Loucy (cell line): Measurements from ENCODE around the gene LMF1.

Experiments used
- H2AFZ ChIP-seq: fragments of 200-600 bp; sonication (generic); 2 replicates; pipeline ENCODE4 v1.6.0; 2016; ENCODE audit warnings: antibody characterized with exemption, mild to moderate bottlenecking, low read length, moderate library complexity
- H3F3A ChIP-seq: fragments of 200-600 bp; 2 replicates; pipeline ENCODE4 v1.6.0; 2016; ENCODE audit warnings: antibody characterized with exemption, low read depth, mild to moderate bottlenecking
- H3K27me3 ChIP-seq: fragments of 200-600 bp; sonication (generic); 2 replicates; pipeline ENCODE4 v1.6.1; 2014; ENCODE audit warnings: low read length, mild to moderate bottlenecking; ENCODE audit not compliant: insufficient read depth, poor library complexity, severe bottlenecking
- H3K36me3 ChIP-seq: fragments of 200-600 bp; sonication (generic); 2 replicates; pipeline ENCODE4 v1.6.1; 2016; ENCODE audit warnings: low read length; ENCODE audit not compliant: insufficient read depth
- H3K4me1 ChIP-seq: fragments of 200-600 bp; sonication (generic); 2 replicates; pipeline ENCODE4 v1.5.1; 2014; ENCODE audit warnings: low read length, mild to moderate bottlenecking; ENCODE audit not compliant: insufficient read depth, poor library complexity, severe bottlenecking
- H3K4me2 ChIP-seq: fragments of 200-600 bp; sonication (generic); 2 replicates; pipeline ENCODE4 v1.6.0; 2014; ENCODE audit warnings: antibody characterized with exemption, low read length, low read depth, mild to moderate bottlenecking; ENCODE audit not compliant: poor library complexity, severe bottlenecking
- H3K4me3 ChIP-seq: fragments of 200-600 bp; sonication (generic); 2 replicates; pipeline ENCODE4 v1.5.1; 2014; ENCODE audit warnings: low read length, mild to moderate bottlenecking, mixed read lengths; ENCODE audit not compliant: poor library complexity, severe bottlenecking
- H3K79me2 ChIP-seq: fragments of 200-600 bp; sonication (generic); 2 replicates; pipeline ENCODE4 v1.6.1; 2014; ENCODE audit warnings: low read length; ENCODE audit not compliant: insufficient read depth
- H3K9ac ChIP-seq: fragments of 200-600 bp; sonication (generic); 2 replicates; pipeline ENCODE4 v1.6.0; 2014; ENCODE audit warnings: mild to moderate bottlenecking, low read depth, low read length, moderate library complexity; ENCODE audit not compliant: poor library complexity, severe bottlenecking
- H3K9me2 ChIP-seq: fragments of 200-600 bp; sonication (generic); replicated peaks from 2 replicates; pipeline ENCODE4 v1.6.1; 2016; ENCODE audit warnings: low read depth, low read length, mixed read lengths
- H3K9me3 ChIP-seq: fragments of 200-600 bp; sonication (generic); 2 replicates; pipeline ENCODE4 v1.6.1; 2014; ENCODE audit warnings: mild to moderate bottlenecking, antibody characterized with exemption, low read length, low read depth; ENCODE audit not compliant: insufficient read depth
- H4K20me1 ChIP-seq: fragments of 200-600 bp; sonication (generic); 2 replicates; pipeline ENCODE4 v1.6.0; 2014; ENCODE audit warnings: antibody characterized with exemption, low read length, mild to moderate bottlenecking; ENCODE audit not compliant: insufficient read depth, poor library complexity, severe bottlenecking
- CTCF ChIP-seq: fragments of 200-600 bp; sonication (generic); conservative IDR thresholded peaks from 2 replicates; pipeline ENCODE4 v1.5.1; 2014; ENCODE audit warnings: mild to moderate bottlenecking, antibody characterized with exemption, low read length
- EZH2phosphoT487 ChIP-seq: fragments of 200-600 bp; IDR thresholded peaks from 2 replicates; pipeline ENCODE4 v1.6.1; 2018; ENCODE audit warnings: antibody characterized with exemption, mild to moderate bottlenecking, moderate library complexity, borderline replicate concordance

Gene LMF1

GRCh38 chr16:833411-833810, 137.4 kb downstream of the LMF1 start:
- Histone ChIP-seq H2AFZ (no peak overlapping the region), H3K36me3 (no peaks in the 10 kb centered on the region), H3K79me2 (no peaks in the 10 kb centered on the region), H3K4me3 (no peak overlapping the region), H3K4me1 (no peaks in the 10 kb centered on the region), H3K9ac (no peak overlapping the region), H3K4me2 (no peak overlapping the region), H3K9me3 (no peaks in the 10 kb centered on the region; the same call in 1 of the 2 replicates), H3F3A (no peaks in the 10 kb centered on the region), H4K20me1 (no peaks in the 10 kb centered on the region), H3K9me2 (no peaks in the 10 kb centered on the region), H3K27me3 (no peaks in the 10 kb centered on the region)
- TF ChIP-seq EZH2phosphoT487 = no peak
- no peak for TF ChIP-seq CTCF

GRCh38 chr16:832652-833336, 138.0 kb downstream of the LMF1 start:
- Histone ChIP-seq H3K4me2 (no peak overlapping the region), H2AFZ (no peak overlapping the region), H3K27me3 (no peaks in the 10 kb centered on the region), H3K9me3 (no peaks in the 10 kb centered on the region; the same call in 1 of the 2 replicates), H3K9ac (no peak overlapping the region), H4K20me1 (no peaks in the 10 kb centered on the region), H3F3A (no peaks in the 10 kb centered on the region), H3K9me2 (no peaks in the 10 kb centered on the region), H3K36me3 (no peaks in the 10 kb centered on the region), H3K4me3 (no peak overlapping the region), H3K79me2 (no peaks in the 10 kb centered on the region), H3K4me1 (no peaks in the 10 kb centered on the region)
- TF ChIP-seq CTCF (no peak), EZH2phosphoT487 (no peak)

GRCh38 chr16:831571-832413, 139.0 kb downstream of the LMF1 start:
- H3K4me2 ChIP-seq = no peak overlapping the region
- no peaks in the 10 kb centered on the region for H3K27me3 ChIP-seq
- H3K36me3 ChIP-seq = no peaks in the 10 kb centered on the region
- no peak overlapping the region for H3K4me3 ChIP-seq
- no peak overlapping the region for H3K9ac ChIP-seq
- TF ChIP-seq CTCF (no peak), EZH2phosphoT487 (no peak)
- H3K9me3 ChIP-seq = no peaks in the 10 kb centered on the region; the same call in 1 of the 2 replicates
- H3K9me2 ChIP-seq = no peaks in the 10 kb centered on the region
- no peaks in the 10 kb centered on the region for H3F3A ChIP-seq
- no peaks in the 10 kb centered on the region for H3K4me1 ChIP-seq
- H4K20me1 ChIP-seq = no peaks in the 10 kb centered on the region
- no peak overlapping the region for H2AFZ ChIP-seq
- no peaks in the 10 kb centered on the region for H3K79me2 ChIP-seq
